Measurements from ENCODE around the gene RPS27A.

- TF ChIP-seq CTCF (IDR thresholded peaks at IDR 0.05) (no peak), POLR2A (IDR thresholded peaks at IDR 0.05) (no peak)
These were observed 36.0 kb upstream of the RPS27A start for GRCh38 chr2:55196526-55196925.
